ENCODE data around the gene CADM1. TPM values are rescaled to one million over a fixed set of nuclear protein-coding genes. Genes with fewer than 3 reads are reported as not detected.

CADM1 gene
- total and polyA plus RNA-seq, 11 donors = 11.4 to 80.2 (median 40.6) TPM

- H3K27ac ChIP-seq = no peak overlapping the region
- H3K36me3 ChIP-seq = peaks cover 0 to 10% (median 0%) of the 10 kb centered on the region in 9 donors
- H3K4me3 ChIP-seq = no peak overlapping the region
- WGBS, 4 donors = 80 to 88% (median 86%) methylated on average over 3 of the region's 3 CpGs
- peaks cover 0 to 3% (median 0%) of the 10 kb centered on the region in 12 donors for H3K4me1 ChIP-seq
- intact Hi-C loops (cut with DNase I) = no loop called here
- no peak for DNase-seq
- no peaks in the 10 kb centered on the region for H3K27me3 ChIP-seq
- no peak for ATAC-seq
- TF ChIP-seq CTCF (IDR thresholded peaks at IDR 0.05) (no peak), POLR2A (IDR thresholded peaks at IDR 0.05) (no peak)
- no peaks in the 10 kb centered on the region for H3K9me3 ChIP-seq
Observed at GRCh38 chr11:115237578-115237977, 266.6 kb downstream of the CADM1 start.

- Histone ChIP-seq H3K4me1 (no peaks in the 10 kb centered on the region), H3K27ac (no peak overlapping the region), H3K4me3 (no peak overlapping the region), H3K9me3 (no peaks in the 10 kb centered on the region), H3K36me3 (peaks cover 0 to 17% (median 4%) of the 10 kb centered on the region in 9 donors), H3K27me3 (no peaks in the 10 kb centered on the region)
- DNase-seq (no peak), ATAC-seq (no peak)
- intact Hi-C loops (cut with DNase I) = no loop called here
- TF ChIP-seq CTCF (IDR thresholded peaks at IDR 0.05) (no peak), POLR2A (IDR thresholded peaks at IDR 0.05) (no peak)
- 87 to 97% (median 95%) methylated on average over 4 of the region's 4 CpGs for WGBS, 4 donors
Observed at GRCh38 chr11:115234794-115235193, 269.4 kb downstream of the CADM1 start.

- peak in 2 of 4 donors; percentile 45 to 62 for ATAC-seq
- no peak for DNase-seq
- Histone ChIP-seq H3K36me3 (peaks cover 0 to 15% (median 4%) of the 10 kb centered on the region in 9 donors), H3K4me1 (peaks cover 0 to 5% (median 0%) of the 10 kb centered on the region in 12 donors), H3K4me3 (no peak overlapping the region), H3K27me3 (no peaks in the 10 kb centered on the region), H3K27ac (no peak overlapping the region), H3K9me3 (peaks cover 0 to 4% (median 0%) of the 10 kb centered on the region in 12 donors)
- WGBS, 4 donors = 38 to 54% (median 47%) methylated on average over 2 of the region's 2 CpGs
- intact Hi-C loops (cut with DNase I) = no loop called here
- TF ChIP-seq CTCF (IDR thresholded peaks at IDR 0.05) = no peak
- no peak for TF ChIP-seq POLR2A (IDR thresholded peaks at IDR 0.05)
Observed at GRCh38 chr11:115226556-115226955, 277.7 kb downstream of the CADM1 start.

DNA sequence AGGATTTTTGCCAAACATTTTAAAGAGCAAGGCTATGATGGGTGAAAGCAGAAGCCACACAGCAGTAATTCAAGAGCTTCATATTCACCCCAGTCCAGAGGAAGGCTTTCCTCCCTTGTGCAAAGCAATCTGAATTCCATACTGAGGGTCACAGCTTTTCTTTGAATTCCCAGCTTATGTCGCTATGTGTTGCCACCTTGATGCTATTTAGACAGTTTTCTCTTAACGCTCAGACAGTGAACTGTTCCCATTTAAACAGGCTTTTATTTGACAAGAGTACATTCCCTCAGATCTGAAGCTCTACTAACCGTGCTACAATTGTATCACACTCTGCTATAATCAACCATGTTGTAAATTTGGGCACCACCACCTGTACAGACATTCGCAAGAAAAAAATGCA is 279.7 kb downstream of the CADM1 start:
- TF ChIP-seq CTCF (IDR thresholded peaks at IDR 0.05) = no peak
- no peak for TF ChIP-seq POLR2A (IDR thresholded peaks at IDR 0.05)
- H3K4me1 ChIP-seq = peaks cover 0 to 12% (median 0%) of the 10 kb centered on the region in 12 donors
- no peak overlapping the region for H3K4me3 ChIP-seq
- peaks cover 0 to 4% (median 0%) of the 10 kb centered on the region in 12 donors for H3K9me3 ChIP-seq
- H3K36me3 ChIP-seq = peaks cover 0 to 7% (median 0%) of the 10 kb centered on the region in 9 donors
- H3K27ac ChIP-seq = no peak overlapping the region
- 64 to 87% (median 78%) methylated on average over 4 of the region's 4 CpGs for WGBS, 4 donors
- intact Hi-C loops (cut with DNase I) = no loop called here
- ATAC-seq = no peak
- H3K27me3 ChIP-seq = no peaks in the 10 kb centered on the region
- DNase-seq = no peak

All from heart left ventricle (tissue), 16 donors.